PC-9 (cell line): ENCODE measurements around the gene SLC35D2. TPM values are rescaled to one million over a fixed set of nuclear protein-coding genes. Genes with fewer than 3 reads are reported as not detected.
"Not testable (repeated sequence)": the region's sequence is repeated elsewhere in the genome, so short reads cannot be mapped to it uniquely, and the experiment has no call there.

Experiments
- BruUV-seq: library from RNA; stranded (reverse); fragments of 400-500 nt; replicated peaks from 2 replicates; lab custom pipeline; 2021; lab: Mats Ljungman, UMichigan
- CTCF ChIA-PET: fragments of 300-600 bp; sonication (Branson Sonifier 250); formaldehyde crosslinking; loops from one replicate; lab custom pipeline; 2022; ENCODE audit warnings: antibody characterized with exemption; lab: Charles Lee
- POLR2A ChIA-PET: fragments of 300-600 bp; sonication (Branson Sonifier 250); formaldehyde crosslinking; loops from one replicate; lab custom pipeline; 2022; ENCODE audit warnings: antibody characterized with exemption; ENCODE audit not compliant: unreplicated experiment; lab: Charles Lee
- DNase-seq, 2 experiments: peaks; one replicate each; pipeline versions ENCODE4 v3.0.0 to v3.0.0-alpha.2; 2015 to 2022; ENCODE audit warnings: mixed read lengths in 1 of 2
- H2AFZ ChIP-seq: fragments of 200-600 bp; sonication (generic); 2 replicates; pipeline ENCODE4 v1.8.1; 2017; ENCODE audit warnings: antibody characterized with exemption
- H3F3A ChIP-seq: fragments of 200-600 bp; sonication (generic); 2 replicates; pipeline ENCODE4 v1.8.1; 2017; ENCODE audit warnings: antibody characterized with exemption, mild to moderate bottlenecking, low read depth; ENCODE audit not compliant: insufficient read depth
- H3K27ac ChIP-seq: fragments of 200-600 bp; sonication (generic); 2 replicates; pipeline ENCODE4 v1.6.1; 2016; ENCODE audit warnings: mixed run types
- H3K27me3 ChIP-seq: fragments of 200-600 bp; sonication (generic); 2 replicates; pipeline ENCODE4 v1.6.1; 2016; ENCODE audit warnings: low read depth, mixed run types; ENCODE audit not compliant: insufficient read depth
- H3K36me3 ChIP-seq: fragments of 200-600 bp; sonication (generic); 2 replicates; pipeline ENCODE4 v1.6.1; 2016; ENCODE audit warnings: low read depth, mixed run types
- H3K4me1 ChIP-seq: fragments of 200-600 bp; sonication (generic); replicated peaks from 2 replicates; pipeline ENCODE4 v1.6.1; 2016; ENCODE audit warnings: mixed run types; ENCODE audit not compliant: insufficient read depth
- H3K4me2 ChIP-seq: fragments of 200-600 bp; sonication (generic); 2 replicates; pipeline ENCODE4 v1.6.1; 2017; ENCODE audit warnings: mixed run types
- H3K4me3 ChIP-seq: fragments of 200-600 bp; sonication (generic); 2 replicates; pipeline ENCODE4 v1.6.1; 2016; ENCODE audit warnings: mixed run types
- H3K79me2 ChIP-seq: fragments of 200-600 bp; sonication (generic); 2 replicates; pipeline ENCODE4 v1.6.1; 2017; ENCODE audit warnings: low read depth, mixed run types
- H3K9me2 ChIP-seq: fragments of 200-600 bp; sonication (generic); 2 replicates; pipeline ENCODE4 v1.8.1; 2017; ENCODE audit warnings: mild to moderate bottlenecking; ENCODE audit not compliant: insufficient read depth
- H3K9me3 ChIP-seq: fragments of 200-600 bp; sonication (generic); 2 replicates; pipeline ENCODE4 v1.8.1; 2016; ENCODE audit warnings: low read depth; ENCODE audit not compliant: insufficient read depth
- H4K20me1 ChIP-seq: fragments of 200-600 bp; sonication (generic); 2 replicates; pipeline ENCODE4 v1.8.1; 2017; ENCODE audit not compliant: insufficient read depth
- CTCF ChIP-seq: fragments of 200-600 bp; sonication (generic); conservative IDR thresholded peaks from 2 replicates; pipeline ENCODE4 v1.6.1; 2017; ENCODE audit warnings: mixed run types, antibody characterized with exemption, mild to moderate bottlenecking, moderate library complexity
- EZH2 ChIP-seq: fragments of 200-600 bp; sonication (generic); IDR thresholded peaks from 2 replicates; pipeline ENCODE4 v1.8.0; 2017; ENCODE audit warnings: antibody characterized with exemption, low read depth
- intact Hi-C: fragments of 100-400 bp; cut with micrococcal nuclease; formaldehyde crosslinking; loops from one replicate; pipeline ENCODE4 v1.10.0; 2022; ENCODE audit not compliant: unreplicated experiment
- total RNA-seq: library from RNA; stranded (reverse); gene quantifications from 2 replicates; pipeline ENCODE4 v1.2.3, GENCODE V29; 2021

The SLC35D2 gene
- total RNA-seq, 1 experiment from 2014 or later: 27.6 TPM

- H3K4me3 ChIP-seq: no peak overlapping the region
- no TSS peak for BruUV-seq
- H3K79me2 ChIP-seq: no peaks in the 10 kb centered on the region
- no peaks in the 10 kb centered on the region for H4K20me1 ChIP-seq
- TF ChIP-seq EZH2: no peak
- peak; percentile 86 for TF ChIP-seq CTCF
- no peaks in the 10 kb centered on the region for H3K36me3 ChIP-seq
- intact Hi-C loops: loop anchor here (1.0 kb wide), 2 partner anchors 85 to 98 kb away; no protein-coding TSS in a partner anchor
- H2AFZ ChIP-seq: no peak overlapping the region
- POLR2A ChIA-PET: interaction anchor here (0.5 to 0.9 kb wide), 3 partner anchors 10 to 806 kb away, joined by 4 to 9 read pairs (median 7); no protein-coding TSS in a partner anchor
- no peaks in the 10 kb centered on the region for H3K27me3 ChIP-seq
- CTCF ChIA-PET: interaction anchor here (0.5 to 2.3 kb wide), 12 partner anchors 58 to 1763 kb away, joined by 3 to 20 read pairs (median 4); partner anchors contain the start of gene PCAT7
- no peak overlapping the region for H3K27ac ChIP-seq
- H3K9me2 ChIP-seq: no peaks in the 10 kb centered on the region
- 0 out of 2 replicates have a peak, but pooled peaks cover 4% of the 10 kb centered on the region for H3K9me3 ChIP-seq
- H3K4me1 ChIP-seq: no peaks in the 10 kb centered on the region
- no peak overlapping the region for H3K4me2 ChIP-seq
- peak; percentile 34 to 43 for DNase-seq
- H3F3A ChIP-seq: no peaks in the 10 kb centered on the region
Measured at GRCh38 chr9:96317335-96317980, 66.1 kb downstream of the SLC35D2 start.

- no peak for TF ChIP-seq CTCF
- TF ChIP-seq EZH2: no peak
- no peak overlapping the region for H3K4me2 ChIP-seq
- no peaks in the 10 kb centered on the region for H4K20me1 ChIP-seq
- no peaks in the 10 kb centered on the region for H3K4me1 ChIP-seq
- intact Hi-C loops: no loop called here
- H3K4me3 ChIP-seq: no peak overlapping the region
- H3K27me3 ChIP-seq: no peaks in the 10 kb centered on the region
- no peak for DNase-seq
- H3K27ac ChIP-seq: no peak overlapping the region
- no peaks in the 10 kb centered on the region for H3F3A ChIP-seq
- no peaks in the 10 kb centered on the region for H3K36me3 ChIP-seq
- ChIA-PET POLR2A (no interaction called here), CTCF (no interaction called here)
- BruUV-seq: no TSS peak
- H2AFZ ChIP-seq: no peak overlapping the region
- peaks cover 11% of the 10 kb centered on the region; the same call in 1 of the 2 replicates for H3K9me3 ChIP-seq
- H3K9me2 ChIP-seq: no peaks in the 10 kb centered on the region
- no peaks in the 10 kb centered on the region for H3K79me2 ChIP-seq
Measured at GRCh38 chr9:96309850-96310249, 73.7 kb downstream of the SLC35D2 start.

GRCh38 chr9:96306958-96307357 lies 76.6 kb downstream of the SLC35D2 start:
- H4K20me1 ChIP-seq, BruUV-seq, H3K4me2 ChIP-seq, H3K27ac ChIP-seq, H3K4me1 ChIP-seq, H3K36me3 ChIP-seq, H3K4me3 ChIP-seq, CTCF ChIA-PET, H3F3A ChIP-seq, intact Hi-C loops, H3K79me2 ChIP-seq, H3K9me3 ChIP-seq, H3K27me3 ChIP-seq, H2AFZ ChIP-seq, H3K9me2 ChIP-seq, DNase-seq, POLR2A ChIA-PET: not testable (repeated sequence)
